ENCODE data around the gene MIPEP.

MIPEP gene

DNA sequence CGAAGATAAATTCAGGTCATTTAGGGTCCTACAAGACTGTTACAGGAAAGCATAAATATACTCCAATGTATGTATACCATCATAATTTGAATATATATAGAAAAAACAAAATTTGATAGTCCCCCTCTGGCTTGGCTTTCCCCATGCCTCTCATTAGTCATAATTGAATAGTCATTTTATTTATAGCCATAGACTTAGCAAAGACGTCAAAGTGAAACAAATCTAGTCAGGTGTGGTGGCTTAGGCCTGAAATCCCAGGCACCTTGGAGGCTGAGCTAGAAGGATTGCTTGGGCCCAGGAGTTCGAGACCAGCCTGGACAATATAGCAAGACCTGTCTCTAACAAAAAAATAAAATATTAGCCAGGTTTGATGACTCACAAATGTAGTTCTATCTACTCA, 177.8 kb downstream of the MIPEP start:
- Histone ChIP-seq H3K36me3 (ENCODE audit: control insufficient read depth in 4 of 4, insufficient read depth in 4 of 4, low read length in 3 of 4) (no peaks in the 10 kb centered on the region), H3K4me1 (ENCODE audit: control extremely low read depth in 1 of 4, control insufficient read depth in 4 of 4, insufficient read depth in 4 of 4, low read length in 3 of 4) (no peaks in the 10 kb centered on the region), H3K27ac (ENCODE audit: insufficient read depth in 1 of 2, low read depth in 1 of 2, low read length in 2 of 2, poor library complexity in 1 of 2, severe bottlenecking in 2 of 2) (no peak overlapping the region), H3K9me3 (ENCODE audit: control extremely low read depth in 1 of 5, control insufficient read depth in 4 of 5, insufficient read depth in 2 of 5, low read depth in 1 of 5, low read length in 4 of 5) (peaks cover 0 to 6% (median 5%) of the 10 kb centered on the region in 5 experiments), H3K4me3 (ENCODE audit: control insufficient read depth in 1 of 7, extremely low read depth in 1 of 7, insufficient read depth in 4 of 7, low read depth in 2 of 7, low read length in 6 of 7) (no peak overlapping the region), H3K27me3 (replicated peaks in 2 of 5; ENCODE audit: control insufficient read depth in 4 of 5, insufficient read depth in 5 of 5, low read length in 4 of 5) (no peaks in the 10 kb centered on the region)
- no peak for DNase-seq
- ChIA-PET CTCF (interaction anchor here (1.6 kb wide), 1 partner anchor 13 kb away, joined by 5 read pairs; no protein-coding TSS in a partner anchor), POLR2A (no interaction called here)
- whole genome bisulfite sequencing (ENCODE audit: insufficient coverage): 90% methylated on average over 2 of the region's 3 CpGs

DNA sequence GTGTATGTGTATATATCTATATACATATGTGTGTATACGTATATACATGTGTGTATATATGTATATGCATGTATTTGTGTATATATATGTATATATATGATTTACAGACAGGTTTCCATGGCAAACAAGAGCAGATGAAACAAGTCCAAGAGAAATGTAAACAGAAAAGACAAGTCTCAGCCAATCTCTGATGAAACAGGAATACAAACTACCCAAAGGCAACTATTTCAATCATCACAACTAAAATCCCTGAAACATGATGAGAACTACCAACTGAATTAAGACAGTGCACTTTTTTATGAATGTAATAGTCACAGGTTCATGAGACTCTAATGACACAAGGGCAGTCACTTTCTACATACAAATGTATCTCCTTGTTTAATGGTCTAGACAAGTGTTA, 178.8 kb downstream of the MIPEP start:
- CTCF ChIA-PET: interaction anchor here (1.0 kb wide), 1 partner anchor 179 kb away, joined by 5 read pairs; the partner anchor contains the start of gene MIPEP

GRCh38 chr13:23709536-23709935, 179.7 kb downstream of the MIPEP start:
- no peak for DNase-seq
- ChIA-PET POLR2A (no interaction called here), CTCF (no interaction called here)
- H3K36me3 ChIP-seq (ENCODE audit: control insufficient read depth in 4 of 4, insufficient read depth in 4 of 4, low read length in 3 of 4): no peaks in the 10 kb centered on the region
- no peak overlapping the region for H3K27ac ChIP-seq (ENCODE audit: insufficient read depth in 1 of 2, low read depth in 1 of 2, low read length in 2 of 2, poor library complexity in 1 of 2, severe bottlenecking in 2 of 2)
- no peaks in the 10 kb centered on the region for H3K27me3 ChIP-seq (replicated peaks in 2 of 5; ENCODE audit: control insufficient read depth in 4 of 5, insufficient read depth in 5 of 5, low read length in 4 of 5)
- no peak overlapping the region for H3K4me3 ChIP-seq (ENCODE audit: control insufficient read depth in 1 of 7, extremely low read depth in 1 of 7, insufficient read depth in 4 of 7, low read depth in 2 of 7, low read length in 6 of 7)
- no CpG with 5 or more reads among the region's 1 CpG for WGBS (ENCODE audit: insufficient coverage)
- H3K9me3 ChIP-seq (ENCODE audit: control extremely low read depth in 1 of 5, control insufficient read depth in 4 of 5, insufficient read depth in 2 of 5, low read depth in 1 of 5, low read length in 4 of 5): peaks cover 0 to 6% (median 5%) of the 10 kb centered on the region in 5 experiments
- H3K4me1 ChIP-seq (ENCODE audit: control extremely low read depth in 1 of 4, control insufficient read depth in 4 of 4, insufficient read depth in 4 of 4, low read length in 3 of 4): peaks cover 0 to 5% (median 0%) of the 10 kb centered on the region in 4 experiments

More for the DNA sequence above, 178.8 kb downstream of the MIPEP start:
- no peaks in the 10 kb centered on the region for H3K27me3 ChIP-seq (replicated peaks in 2 of 5; ENCODE audit: control insufficient read depth in 4 of 5, insufficient read depth in 5 of 5, low read length in 4 of 5)
- H3K4me3 ChIP-seq (ENCODE audit: control insufficient read depth in 1 of 7, extremely low read depth in 1 of 7, insufficient read depth in 4 of 7, low read depth in 2 of 7, low read length in 6 of 7): no peak overlapping the region
- WGBS (ENCODE audit: insufficient coverage): no CpG with 5 or more reads among the region's 1 CpG
- H3K27ac ChIP-seq (ENCODE audit: insufficient read depth in 1 of 2, low read depth in 1 of 2, low read length in 2 of 2, poor library complexity in 1 of 2, severe bottlenecking in 2 of 2): no peak overlapping the region
- no peaks in the 10 kb centered on the region for H3K4me1 ChIP-seq (ENCODE audit: control extremely low read depth in 1 of 4, control insufficient read depth in 4 of 4, insufficient read depth in 4 of 4, low read length in 3 of 4)
- POLR2A ChIA-PET: no interaction called here
- DNase-seq: no peak
- H3K9me3 ChIP-seq (ENCODE audit: control extremely low read depth in 1 of 5, control insufficient read depth in 4 of 5, insufficient read depth in 2 of 5, low read depth in 1 of 5, low read length in 4 of 5): peaks cover 0 to 6% (median 5%) of the 10 kb centered on the region in 5 experiments
- no peaks in the 10 kb centered on the region for H3K36me3 ChIP-seq (ENCODE audit: control insufficient read depth in 4 of 4, insufficient read depth in 4 of 4, low read length in 3 of 4)

DNA sequence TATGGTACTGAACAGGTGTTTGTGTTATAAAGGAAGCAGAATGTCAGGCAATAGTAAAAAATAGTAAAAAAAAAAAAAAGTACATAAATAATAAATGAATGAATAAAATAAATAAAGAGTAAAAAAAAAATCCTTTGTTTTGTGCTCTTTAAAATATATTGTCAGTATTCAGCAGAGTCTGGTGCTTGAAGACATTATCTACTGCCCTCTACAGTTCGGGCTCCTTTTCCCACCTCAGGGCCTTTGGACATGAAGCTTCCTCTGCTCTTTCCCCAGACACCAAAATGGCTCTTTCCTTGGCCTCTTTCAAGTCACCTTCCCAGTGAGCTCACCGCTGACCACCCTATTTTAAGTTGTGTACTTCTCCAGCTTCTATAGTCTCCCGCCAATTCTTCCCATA, 181.5 kb downstream of the MIPEP start:
- 67% methylated on average over 1 of the region's 3 CpGs for whole genome bisulfite sequencing (ENCODE audit: insufficient coverage)

DNA sequence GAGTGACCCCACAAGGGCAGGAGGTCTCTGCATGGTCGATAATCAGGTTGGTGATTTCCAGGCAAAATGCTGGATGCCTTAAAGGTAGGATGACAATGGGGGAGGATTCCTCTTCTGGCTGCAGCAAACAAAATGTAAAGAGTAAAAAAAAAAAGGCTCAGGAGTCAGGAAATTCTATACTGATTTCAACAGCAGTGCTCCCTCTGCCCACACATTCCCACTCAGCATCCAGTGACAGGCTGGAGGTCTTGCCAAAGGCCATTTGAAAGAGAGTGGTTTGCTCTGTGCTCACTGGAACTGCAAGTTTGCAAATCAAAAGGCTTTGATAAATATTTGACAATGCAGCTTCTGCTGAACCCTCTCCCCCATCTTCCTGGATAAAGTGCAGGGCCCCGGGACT, 183.6 kb downstream of the MIPEP start:
- H3K36me3 ChIP-seq (ENCODE audit: control insufficient read depth in 4 of 4, insufficient read depth in 4 of 4, low read length in 3 of 4): no peaks in the 10 kb centered on the region
- no peaks in the 10 kb centered on the region for H3K27me3 ChIP-seq (replicated peaks in 2 of 5; ENCODE audit: control insufficient read depth in 4 of 5, insufficient read depth in 5 of 5, low read length in 4 of 5)
- no peak overlapping the region for H3K4me3 ChIP-seq (ENCODE audit: control insufficient read depth in 1 of 7, extremely low read depth in 1 of 7, insufficient read depth in 4 of 7, low read depth in 2 of 7, low read length in 6 of 7)
- ChIA-PET CTCF (no interaction called here), POLR2A (no interaction called here)
- H3K9me3 ChIP-seq (ENCODE audit: control extremely low read depth in 1 of 5, control insufficient read depth in 4 of 5, insufficient read depth in 2 of 5, low read depth in 1 of 5, low read length in 4 of 5): no peaks in the 10 kb centered on the region
- peaks cover 0 to 5% (median 0%) of the 10 kb centered on the region in 4 experiments for H3K4me1 ChIP-seq (ENCODE audit: control extremely low read depth in 1 of 4, control insufficient read depth in 4 of 4, insufficient read depth in 4 of 4, low read length in 3 of 4)
- DNase-seq: no peak
- H3K27ac ChIP-seq (ENCODE audit: insufficient read depth in 1 of 2, low read depth in 1 of 2, low read length in 2 of 2, poor library complexity in 1 of 2, severe bottlenecking in 2 of 2): no peak overlapping the region
- WGBS (ENCODE audit: insufficient coverage): 93% methylated on average over 2 of the region's 2 CpGs

More for the DNA sequence above, 181.5 kb downstream of the MIPEP start:
- no peaks in the 10 kb centered on the region for H3K27me3 ChIP-seq (replicated peaks in 2 of 5; ENCODE audit: control insufficient read depth in 4 of 5, insufficient read depth in 5 of 5, low read length in 4 of 5)
- CTCF ChIA-PET: interaction anchor here (1.2 to 1.3 kb wide), 2 partner anchors 8 to 165 kb away, joined by 3 read pairs; no protein-coding TSS in a partner anchor
- no peaks in the 10 kb centered on the region for H3K36me3 ChIP-seq (ENCODE audit: control insufficient read depth in 4 of 4, insufficient read depth in 4 of 4, low read length in 3 of 4)
- POLR2A ChIA-PET: no interaction called here
- H3K4me3 ChIP-seq (ENCODE audit: control insufficient read depth in 1 of 7, extremely low read depth in 1 of 7, insufficient read depth in 4 of 7, low read depth in 2 of 7, low read length in 6 of 7): no peak overlapping the region
- DNase-seq: peak in 1 of 3 donors; percentile 12
- no peak overlapping the region for H3K27ac ChIP-seq (ENCODE audit: insufficient read depth in 1 of 2, low read depth in 1 of 2, low read length in 2 of 2, poor library complexity in 1 of 2, severe bottlenecking in 2 of 2)
- peaks cover 0 to 5% (median 0%) of the 10 kb centered on the region in 4 experiments for H3K4me1 ChIP-seq (ENCODE audit: control extremely low read depth in 1 of 4, control insufficient read depth in 4 of 4, insufficient read depth in 4 of 4, low read length in 3 of 4)
- no peaks in the 10 kb centered on the region for H3K9me3 ChIP-seq (ENCODE audit: control extremely low read depth in 1 of 5, control insufficient read depth in 4 of 5, insufficient read depth in 2 of 5, low read depth in 1 of 5, low read length in 4 of 5)

GRCh38 chr13:23703246-23703860, 185.8 kb downstream of the MIPEP start:
- POLR2A ChIA-PET: no interaction called here

GRCh38 chr13:23701636-23702035, 187.6 kb downstream of the MIPEP start:
- H3K27ac ChIP-seq (ENCODE audit: insufficient read depth in 1 of 2, low read depth in 1 of 2, low read length in 2 of 2, poor library complexity in 1 of 2, severe bottlenecking in 2 of 2): no peak overlapping the region
- no peak for DNase-seq
- H3K36me3 ChIP-seq (ENCODE audit: control insufficient read depth in 4 of 4, insufficient read depth in 4 of 4, low read length in 3 of 4): no peaks in the 10 kb centered on the region
- peaks cover 0 to 5% (median 0%) of the 10 kb centered on the region in 4 experiments for H3K4me1 ChIP-seq (ENCODE audit: control extremely low read depth in 1 of 4, control insufficient read depth in 4 of 4, insufficient read depth in 4 of 4, low read length in 3 of 4)
- H3K27me3 ChIP-seq (replicated peaks in 2 of 5; ENCODE audit: control insufficient read depth in 4 of 5, insufficient read depth in 5 of 5, low read length in 4 of 5): no peaks in the 10 kb centered on the region
- whole genome bisulfite sequencing (ENCODE audit: insufficient coverage): 96% methylated on average over 9 of the region's 12 CpGs
- H3K4me3 ChIP-seq (ENCODE audit: control insufficient read depth in 1 of 7, extremely low read depth in 1 of 7, insufficient read depth in 4 of 7, low read depth in 2 of 7, low read length in 6 of 7): no peak overlapping the region
- no peaks in the 10 kb centered on the region for H3K9me3 ChIP-seq (ENCODE audit: control extremely low read depth in 1 of 5, control insufficient read depth in 4 of 5, insufficient read depth in 2 of 5, low read depth in 1 of 5, low read length in 4 of 5)
- ChIA-PET CTCF (interaction anchor here (1.5 kb wide), 1 partner anchor 13 kb away, joined by 3 read pairs; no protein-coding TSS in a partner anchor), POLR2A (no interaction called here)

More at GRCh38 chr13:23703246-23703860, 185.8 kb downstream of the MIPEP start:
- H3K4me3 ChIP-seq (ENCODE audit: control insufficient read depth in 1 of 7, extremely low read depth in 1 of 7, insufficient read depth in 4 of 7, low read depth in 2 of 7, low read length in 6 of 7): no peak overlapping the region
- no peaks in the 10 kb centered on the region for H3K27me3 ChIP-seq (replicated peaks in 2 of 5; ENCODE audit: control insufficient read depth in 4 of 5, insufficient read depth in 5 of 5, low read length in 4 of 5)
- DNase-seq: no peak
- H3K4me1 ChIP-seq (ENCODE audit: control extremely low read depth in 1 of 4, control insufficient read depth in 4 of 4, insufficient read depth in 4 of 4, low read length in 3 of 4): peaks cover 0 to 5% (median 0%) of the 10 kb centered on the region in 4 experiments
- no peak overlapping the region for H3K27ac ChIP-seq (ENCODE audit: insufficient read depth in 1 of 2, low read depth in 1 of 2, low read length in 2 of 2, poor library complexity in 1 of 2, severe bottlenecking in 2 of 2)
- WGBS (ENCODE audit: insufficient coverage): 97% methylated on average over 10 of the region's 11 CpGs
- CTCF ChIA-PET: interaction anchor here (0.8 to 1.3 kb wide), 2 partner anchors 64 to 235 kb away, joined by 3 read pairs; no protein-coding TSS in a partner anchor
- no peaks in the 10 kb centered on the region for H3K9me3 ChIP-seq (ENCODE audit: control extremely low read depth in 1 of 5, control insufficient read depth in 4 of 5, insufficient read depth in 2 of 5, low read depth in 1 of 5, low read length in 4 of 5)
- H3K36me3 ChIP-seq (ENCODE audit: control insufficient read depth in 4 of 4, insufficient read depth in 4 of 4, low read length in 3 of 4): no peaks in the 10 kb centered on the region
